Upper lobe of left lung (tissue), 4 donors: Measurements from ENCODE around the gene PHACTR1.

Source experiments
- EP300 ChIP-seq, 4 donors: sonication (generic); formaldehyde crosslinking; IDR thresholded peaks; one replicate each; pipeline ENCODE4 v1.5.1; 2017; ENCODE audit warnings: antibody characterized with exemption in 4 of 4, control low read depth in 2 of 4
- POLR2A ChIP-seq, 4 donors: fragments of 450-650 bp; IDR thresholded peaks; one replicate each; pipeline ENCODE4 v1.5.1; 2016 to 2017; ENCODE audit warnings: antibody characterized with exemption in 4 of 4, mild to moderate bottlenecking in 2 of 4
- POLR2AphosphoS5 ChIP-seq, 2 donors: sonication (generic); formaldehyde crosslinking; IDR thresholded peaks; one replicate each; pipeline ENCODE4 v1.5.1; 2017; ENCODE audit warnings: antibody characterized with exemption in 2 of 2
- TF ChIP-seq, protein P1 (sequence below), 6 experiments: fragments of 450-650 bp in 4 of 6; fragments of 200-600 bp in 2 of 6; sonication (generic) in 2 of 6; IDR thresholded peaks; one replicate each; pipeline ENCODE4 v1.5.1; 2016 to 2019; ENCODE audit warnings: antibody characterized with exemption in 6 of 6

DNA sequence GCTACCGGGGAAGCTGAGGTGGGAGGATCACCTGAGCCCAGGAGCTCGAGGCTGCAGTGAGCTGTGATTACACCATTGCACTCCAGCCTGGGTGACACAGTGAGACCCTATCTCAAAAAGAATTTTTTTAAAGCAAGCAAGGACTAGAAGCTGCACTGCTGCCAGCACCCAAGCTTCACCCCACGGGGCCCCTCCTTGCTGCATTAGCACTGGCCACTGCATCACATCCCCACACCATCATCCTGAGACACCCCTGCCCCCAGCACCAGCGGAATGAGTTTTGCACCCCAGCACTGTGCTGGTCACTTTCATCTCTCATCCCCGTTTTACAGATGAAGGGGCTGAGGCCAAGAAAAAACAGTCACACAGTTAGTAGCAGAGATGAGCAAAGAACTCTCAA, 580.8 kb downstream of the PHACTR1 start:
- TF ChIP-seq, protein P1, sequence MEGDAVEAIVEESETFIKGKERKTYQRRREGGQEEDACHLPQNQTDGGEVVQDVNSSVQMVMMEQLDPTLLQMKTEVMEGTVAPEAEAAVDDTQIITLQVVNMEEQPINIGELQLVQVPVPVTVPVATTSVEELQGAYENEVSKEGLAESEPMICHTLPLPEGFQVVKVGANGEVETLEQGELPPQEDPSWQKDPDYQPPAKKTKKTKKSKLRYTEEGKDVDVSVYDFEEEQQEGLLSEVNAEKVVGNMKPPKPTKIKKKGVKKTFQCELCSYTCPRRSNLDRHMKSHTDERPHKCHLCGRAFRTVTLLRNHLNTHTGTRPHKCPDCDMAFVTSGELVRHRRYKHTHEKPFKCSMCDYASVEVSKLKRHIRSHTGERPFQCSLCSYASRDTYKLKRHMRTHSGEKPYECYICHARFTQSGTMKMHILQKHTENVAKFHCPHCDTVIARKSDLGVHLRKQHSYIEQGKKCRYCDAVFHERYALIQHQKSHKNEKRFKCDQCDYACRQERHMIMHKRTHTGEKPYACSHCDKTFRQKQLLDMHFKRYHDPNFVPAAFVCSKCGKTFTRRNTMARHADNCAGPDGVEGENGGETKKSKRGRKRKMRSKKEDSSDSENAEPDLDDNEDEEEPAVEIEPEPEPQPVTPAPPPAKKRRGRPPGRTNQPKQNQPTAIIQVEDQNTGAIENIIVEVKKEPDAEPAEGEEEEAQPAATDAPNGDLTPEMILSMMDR (IDR thresholded peaks at IDR 0.05) = no peak
- TF ChIP-seq POLR2A (IDR thresholded peaks at IDR 0.05) (no peak), POLR2AphosphoS5 (IDR thresholded peaks at IDR 0.05) (no peak), EP300 (IDR thresholded peaks at IDR 0.05) (no peak)
